ENCODE results near the gene RANBP17.

The RANBP17 gene

GRCh38 chr5:171308453-171309275, 446.8 kb downstream of the RANBP17 start, which contains the start of gene TLX3:
TSS of gene TLX3 (plus strand) at chr5:171309248. CDS start at chr5:171309366, 118 bp downstream.
- no peak for DNase-seq (ENCODE audit: low read depth in 2 of 2)
- H3K4me3 ChIP-seq (replicated peaks in 1 of 2; ENCODE audit: low read depth in 2 of 2, low read length in 2 of 2): no peak within 1 kb of the TSS
- no peak for TF ChIP-seq CTCF (IDR thresholded peaks at IDR 0.05; ENCODE audit: low read depth, low read length)

- no peak overlapping the region for H3K4me3 ChIP-seq (replicated peaks in 1 of 2; ENCODE audit: low read depth in 2 of 2, low read length in 2 of 2)
- no peak for TF ChIP-seq CTCF (IDR thresholded peaks at IDR 0.05; ENCODE audit: low read depth, low read length)
- no peak for DNase-seq (ENCODE audit: low read depth in 2 of 2)
Measured at GRCh38 chr5:171309276-171310211, 447.7 kb downstream of the RANBP17 start.

- DNase-seq (ENCODE audit: low read depth in 2 of 2): no peak
- H3K4me3 ChIP-seq (replicated peaks in 1 of 2; ENCODE audit: low read depth in 2 of 2, low read length in 2 of 2): no peak overlapping the region
Measured at GRCh38 chr5:171310212-171310818, 448.5 kb downstream of the RANBP17 start.

GRCh38 chr5:171310819-171311321, 449.1 kb downstream of the RANBP17 start:
- no peak overlapping the region for H3K4me3 ChIP-seq (replicated peaks in 1 of 2; ENCODE audit: low read depth in 2 of 2, low read length in 2 of 2)
- TF ChIP-seq CTCF (IDR thresholded peaks at IDR 0.05; ENCODE audit: low read depth, low read length): no peak
- no peak for DNase-seq (ENCODE audit: low read depth in 2 of 2)

More at GRCh38 chr5:171310212-171310818, 448.5 kb downstream of the RANBP17 start:
- peak; percentile 40 for TF ChIP-seq CTCF (IDR thresholded peaks at IDR 0.05; ENCODE audit: low read depth, low read length)

GRCh38 chr5:171311322-171312077, 449.7 kb downstream of the RANBP17 start:
- no peak overlapping the region for H3K4me3 ChIP-seq (replicated peaks in 1 of 2; ENCODE audit: low read depth in 2 of 2, low read length in 2 of 2)
- no peak for TF ChIP-seq CTCF (IDR thresholded peaks at IDR 0.05; ENCODE audit: low read depth, low read length)
- peak; percentile 32 to 37 for DNase-seq (ENCODE audit: low read depth in 2 of 2)

Measured in cardiac fibroblast (primary cell).